Measurements from ENCODE around the gene LHFPL2. TPM values are rescaled to one million over a fixed set of nuclear protein-coding genes. Genes with fewer than 3 reads are reported as not detected.
"Not testable (repeated sequence)": the region's sequence is repeated elsewhere in the genome, so short reads cannot be mapped to it uniquely, and the experiment has no call there.

The LHFPL2 gene, protein sequence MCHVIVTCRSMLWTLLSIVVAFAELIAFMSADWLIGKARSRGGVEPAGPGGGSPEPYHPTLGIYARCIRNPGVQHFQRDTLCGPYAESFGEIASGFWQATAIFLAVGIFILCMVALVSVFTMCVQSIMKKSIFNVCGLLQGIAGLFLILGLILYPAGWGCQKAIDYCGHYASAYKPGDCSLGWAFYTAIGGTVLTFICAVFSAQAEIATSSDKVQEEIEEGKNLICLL
- total RNA-seq: 146 TPM
- 19.2 TPM for polyA plus RNA-seq

DNA sequence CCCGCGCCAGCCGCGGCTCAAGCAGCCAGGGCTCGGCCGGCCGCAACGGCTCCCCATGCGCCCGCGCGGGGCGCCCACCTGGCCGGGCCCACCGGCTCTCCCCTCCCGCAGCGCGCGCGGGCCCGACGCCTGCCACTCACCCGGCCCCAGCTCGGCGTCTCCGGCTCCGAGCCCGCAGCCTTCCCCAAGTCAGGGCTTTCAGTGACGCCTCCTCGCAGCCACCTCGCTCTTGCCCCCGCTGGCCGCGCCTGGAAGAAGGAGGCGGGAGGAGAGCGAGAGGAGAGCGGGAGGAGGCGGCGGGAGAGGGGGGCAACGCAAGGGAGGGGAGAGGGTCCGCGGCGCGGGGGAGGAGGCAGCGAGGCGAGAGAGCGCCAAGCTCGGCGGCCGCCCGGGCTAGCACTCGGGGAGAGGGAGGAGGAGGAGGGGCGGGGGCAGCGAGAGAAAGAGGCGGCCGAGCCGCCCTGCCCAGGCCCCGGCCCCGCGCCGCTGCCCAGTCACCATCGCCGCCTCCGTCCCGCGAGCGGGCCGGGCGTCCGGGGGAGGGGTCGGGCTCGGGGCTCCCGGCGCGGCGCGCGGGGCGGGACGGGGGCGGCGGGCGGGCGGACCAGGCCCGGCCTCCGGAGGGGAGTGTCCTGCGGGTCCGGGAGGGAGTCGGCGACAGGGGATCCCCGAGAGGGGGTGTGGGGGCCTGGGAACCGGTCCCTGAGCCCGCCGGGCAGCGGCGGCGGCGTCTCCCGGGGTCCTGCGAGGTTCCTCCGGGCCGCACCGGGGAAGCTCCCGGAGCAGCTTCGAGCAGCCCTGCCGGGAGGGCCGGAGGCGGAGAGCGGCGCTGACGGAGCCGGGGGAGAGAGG is at the start of gene LHFPL2:
Gene LHFPL2, minus strand, starts transcription at position 414 of the 852 bp plus-strand sequence. CDS start 138,559 bp downstream, outside the sequence.
- DNase-seq (ENCODE audit: extremely low spot score): no peak
- Histone ChIP-seq H3K4me1 (ENCODE audit: insufficient read depth) (no peaks in the 10 kb centered on the region), H3K36me3 (ENCODE audit: insufficient read depth) (no peaks in the 10 kb centered on the region), H3K4me3 (ENCODE audit: low read depth, low read length) (peak within 1 kb of the TSS; percentile 95), H3K27ac (ENCODE audit: low read depth) (peak within 1 kb of the TSS; percentile 96)
- under 1% methylated on average over 98 of the region's 112 CpGs for WGBS

DNA sequence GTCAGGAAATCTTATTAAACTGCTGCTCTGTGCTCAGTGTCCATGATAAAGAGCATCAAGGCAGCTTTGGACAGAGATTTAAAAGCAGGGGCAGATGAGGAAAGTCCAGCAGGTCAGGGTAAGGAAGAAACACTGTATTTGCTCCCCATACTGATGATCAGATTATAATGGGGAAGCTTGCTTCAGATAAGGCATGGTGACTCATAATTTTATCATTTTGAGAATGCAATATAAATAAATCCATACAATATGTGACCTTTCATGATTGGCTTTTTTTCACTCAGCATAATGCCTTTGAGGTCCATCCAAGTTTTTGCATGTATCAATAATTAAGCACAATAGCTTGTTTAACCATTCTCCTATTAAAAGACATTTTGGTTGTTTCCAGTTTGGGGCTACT is 48.1 kb upstream of the LHFPL2 start:
- Histone ChIP-seq H3K4me1 (ENCODE audit: insufficient read depth) (no peaks in the 10 kb centered on the region), H3K27ac (ENCODE audit: low read depth) (no peak overlapping the region), H3K4me3 (ENCODE audit: low read depth, low read length) (no peak overlapping the region), H3K36me3 (ENCODE audit: insufficient read depth) (no peaks in the 10 kb centered on the region)
- DNase-seq (ENCODE audit: extremely low spot score): no peak

DNA sequence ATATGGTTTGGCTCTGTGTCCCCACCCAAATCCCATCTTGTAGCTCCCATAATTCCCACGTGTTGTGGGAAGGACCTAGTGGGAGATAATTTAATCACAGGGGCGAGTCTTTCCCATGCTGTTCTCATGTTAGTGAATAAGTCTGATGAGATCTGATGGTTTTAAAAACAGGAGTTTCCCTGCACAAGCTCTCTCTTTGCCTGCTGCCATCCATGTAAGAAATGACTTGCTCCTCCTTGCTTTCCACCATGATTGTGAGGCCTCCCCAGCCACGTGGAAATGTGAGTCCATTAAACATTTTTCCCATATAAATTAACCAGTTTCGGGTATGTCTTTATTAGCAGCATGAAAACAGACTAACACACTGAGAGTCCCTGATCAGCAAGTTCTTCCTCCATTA is 47.5 kb upstream of the LHFPL2 start:
- not testable (repeated sequence) for H3K36me3 ChIP-seq (ENCODE audit: insufficient read depth); DNase-seq (ENCODE audit: extremely low spot score); H3K4me3 ChIP-seq (ENCODE audit: low read depth, low read length); H3K4me1 ChIP-seq (ENCODE audit: insufficient read depth); H3K27ac ChIP-seq (ENCODE audit: low read depth)
- 83% methylated on average over 4 of the region's 4 CpGs for WGBS

DNA sequence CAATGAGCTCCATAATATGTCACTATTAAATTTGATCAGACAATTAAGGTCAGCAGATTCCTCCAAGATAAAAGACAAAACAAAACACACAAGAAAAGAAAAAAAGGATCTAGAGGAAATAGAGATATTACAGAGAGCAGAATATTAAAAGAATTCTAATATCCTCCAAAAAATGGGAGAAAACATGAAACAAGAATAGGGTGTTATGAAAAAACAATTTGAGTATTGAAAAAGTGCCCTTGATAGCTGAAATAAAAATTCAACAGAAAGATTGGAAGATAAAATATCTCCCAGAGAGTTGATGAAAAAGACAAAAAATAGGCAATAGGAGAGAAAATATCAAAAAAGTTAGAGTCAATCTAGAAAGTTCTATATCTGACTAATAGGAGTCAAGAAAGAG is 44.8 kb upstream of the LHFPL2 start:
- no peak for DNase-seq (ENCODE audit: extremely low spot score)
- Histone ChIP-seq H3K36me3 (ENCODE audit: insufficient read depth) (no peaks in the 10 kb centered on the region), H3K27ac (ENCODE audit: low read depth) (no peak overlapping the region), H3K4me3 (ENCODE audit: low read depth, low read length) (no peak overlapping the region), H3K4me1 (ENCODE audit: insufficient read depth) (no peaks in the 10 kb centered on the region)

DNA sequence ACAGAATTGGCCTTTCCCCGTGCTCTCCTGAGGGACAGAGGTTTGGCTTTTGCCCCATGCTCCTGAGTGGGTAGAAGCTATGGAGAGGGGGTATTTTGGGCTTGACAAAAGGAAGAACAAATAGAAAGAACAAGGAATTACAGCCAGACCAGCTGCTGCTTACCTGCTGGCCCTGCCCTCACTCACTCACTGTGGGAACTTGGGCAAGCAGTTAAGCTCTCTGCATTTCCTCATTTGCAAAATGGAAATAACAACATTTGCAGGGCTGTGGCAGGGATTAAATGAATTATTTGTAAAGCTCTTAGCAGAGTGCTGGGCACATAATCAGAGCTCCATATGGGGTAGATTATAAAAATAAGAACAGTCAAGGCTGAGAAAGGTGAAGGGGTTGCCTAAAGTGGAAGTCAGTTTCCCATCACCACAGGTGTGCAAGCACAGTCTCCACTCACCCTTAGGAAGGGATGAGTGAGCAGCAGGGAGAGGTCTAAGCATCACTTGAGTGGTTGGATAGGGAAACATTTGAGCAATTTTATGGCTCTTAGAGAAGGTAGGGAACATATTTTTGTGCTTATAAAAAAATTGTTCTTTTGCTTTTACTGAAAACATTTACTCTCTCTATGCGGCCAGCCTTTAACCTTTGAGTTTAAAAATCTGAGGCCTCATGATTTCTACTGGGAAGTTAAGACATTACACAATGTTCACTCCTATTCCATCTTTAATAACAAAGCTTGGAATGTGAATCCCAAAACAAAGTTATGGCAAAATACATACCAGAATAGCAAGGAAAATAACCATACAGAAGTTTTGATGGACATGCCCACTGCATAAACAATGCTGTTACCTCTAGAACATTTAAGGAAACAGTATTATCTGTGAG is 42.8 kb upstream of the LHFPL2 start:
- Histone ChIP-seq H3K36me3 (ENCODE audit: insufficient read depth) (no peaks in the 10 kb centered on the region), H3K4me1 (ENCODE audit: insufficient read depth) (no peaks in the 10 kb centered on the region), H3K4me3 (ENCODE audit: low read depth, low read length) (no peak overlapping the region), H3K27ac (ENCODE audit: low read depth) (no peak overlapping the region)
- 83% methylated on average over 2 of the region's 2 CpGs for WGBS
- DNase-seq (ENCODE audit: extremely low spot score): no peak

DNA sequence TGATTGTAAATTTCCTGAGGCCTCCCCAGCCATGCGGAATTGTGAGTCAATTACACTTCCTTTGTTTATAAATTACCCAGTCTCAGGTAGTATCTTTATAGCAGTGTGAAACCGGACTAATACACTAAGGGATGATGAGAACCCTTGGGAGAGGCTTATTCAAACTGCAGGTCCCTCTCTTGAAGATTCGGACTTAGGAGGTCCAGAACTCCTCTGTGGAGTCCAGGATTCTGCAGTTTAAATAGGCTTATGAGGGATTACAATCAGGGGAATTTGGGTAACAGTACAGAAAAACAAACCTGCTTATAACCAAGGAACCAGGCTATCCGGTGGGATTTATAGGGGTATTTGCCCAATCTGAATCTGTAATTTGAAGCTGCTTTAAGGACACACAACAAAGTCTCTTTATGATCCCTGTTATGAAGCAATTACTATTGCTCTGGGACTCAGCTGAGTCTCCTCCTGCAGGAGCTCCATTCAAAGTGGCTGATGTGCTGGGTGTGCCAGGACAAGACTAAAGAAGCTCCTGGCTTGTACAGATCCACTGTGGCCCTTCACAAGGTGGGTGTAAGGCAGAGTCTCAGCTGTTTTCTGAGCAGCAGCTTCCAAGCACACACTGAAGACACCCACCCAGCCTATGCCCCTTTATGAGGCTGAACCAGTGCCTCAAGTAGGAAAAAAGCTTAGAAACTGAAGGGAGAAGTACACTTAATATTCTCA is 41.8 kb upstream of the LHFPL2 start:
- H3K4me3 ChIP-seq (ENCODE audit: low read depth, low read length): no peak overlapping the region
- H3K4me1 ChIP-seq (ENCODE audit: insufficient read depth): no peaks in the 10 kb centered on the region
- DNase-seq (ENCODE audit: extremely low spot score): no peak
- H3K27ac ChIP-seq (ENCODE audit: low read depth): no peak overlapping the region
- H3K36me3 ChIP-seq (ENCODE audit: insufficient read depth): no peaks in the 10 kb centered on the region
- 59% methylated on average over 4 of the region's 4 CpGs for WGBS

DNA sequence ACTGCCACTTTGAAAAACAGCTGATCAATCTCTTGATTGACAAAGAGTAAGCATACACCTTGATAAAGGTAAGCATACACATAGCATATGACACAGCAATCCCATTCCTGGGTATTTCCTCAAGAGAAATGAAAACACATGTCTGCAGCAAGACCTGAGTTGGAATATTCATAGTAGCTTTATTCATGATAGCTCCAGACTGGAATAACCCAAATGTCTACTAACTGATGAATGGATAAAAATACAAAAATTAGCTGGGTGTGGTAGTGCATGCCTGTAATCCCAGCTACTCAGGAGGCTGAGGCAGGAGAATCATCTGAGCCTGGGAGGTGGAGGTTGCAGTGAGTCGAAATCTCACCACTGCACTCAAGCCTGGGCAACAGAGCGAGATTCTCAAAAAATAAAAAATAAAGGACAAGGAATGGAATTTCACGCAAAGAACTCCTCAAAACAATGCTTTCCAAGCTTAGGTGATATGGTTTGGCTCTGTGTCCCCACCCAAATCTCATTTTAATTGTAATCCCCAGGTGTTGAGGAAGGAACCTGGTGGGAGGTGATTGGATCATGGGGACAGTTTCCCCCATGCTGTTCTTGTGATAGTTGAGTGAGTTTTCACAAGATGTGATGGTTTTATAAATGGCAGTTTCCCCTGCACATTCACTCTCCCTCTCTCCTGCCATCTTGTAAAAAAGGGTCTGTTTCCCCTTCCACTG is 41.1 kb upstream of the LHFPL2 start:
- no peak for DNase-seq (ENCODE audit: extremely low spot score)
- WGBS: 99% methylated on average over 3 of the region's 3 CpGs
- Histone ChIP-seq H3K36me3 (ENCODE audit: insufficient read depth) (no peaks in the 10 kb centered on the region), H3K4me1 (ENCODE audit: insufficient read depth) (no peaks in the 10 kb centered on the region), H3K27ac (ENCODE audit: low read depth) (no peak overlapping the region), H3K4me3 (ENCODE audit: low read depth, low read length) (no peak overlapping the region)

DNA sequence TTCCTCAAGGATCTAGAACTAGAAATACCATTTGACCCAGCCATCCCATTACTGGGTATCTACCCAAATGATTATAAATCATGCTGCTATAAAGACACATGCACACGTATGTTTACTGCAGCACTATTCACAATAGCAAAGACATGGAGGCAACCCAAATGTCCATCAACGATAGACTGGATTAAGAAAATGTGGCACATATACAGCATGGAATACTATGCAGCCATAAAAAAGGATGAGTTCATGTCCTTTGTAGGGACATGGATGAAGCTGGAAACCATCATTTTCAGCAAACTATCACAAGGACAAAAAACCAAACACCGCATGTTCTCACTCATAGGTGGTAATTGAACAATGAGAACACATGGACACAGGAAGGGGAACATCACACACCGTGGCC is 38.9 kb upstream of the LHFPL2 start:
- H3K36me3 ChIP-seq (ENCODE audit: insufficient read depth); DNase-seq (ENCODE audit: extremely low spot score); H3K27ac ChIP-seq (ENCODE audit: low read depth); H3K4me3 ChIP-seq (ENCODE audit: low read depth, low read length); H3K4me1 ChIP-seq (ENCODE audit: insufficient read depth): not testable (repeated sequence)
- 98% methylated on average over 4 of the region's 4 CpGs for WGBS

DNA sequence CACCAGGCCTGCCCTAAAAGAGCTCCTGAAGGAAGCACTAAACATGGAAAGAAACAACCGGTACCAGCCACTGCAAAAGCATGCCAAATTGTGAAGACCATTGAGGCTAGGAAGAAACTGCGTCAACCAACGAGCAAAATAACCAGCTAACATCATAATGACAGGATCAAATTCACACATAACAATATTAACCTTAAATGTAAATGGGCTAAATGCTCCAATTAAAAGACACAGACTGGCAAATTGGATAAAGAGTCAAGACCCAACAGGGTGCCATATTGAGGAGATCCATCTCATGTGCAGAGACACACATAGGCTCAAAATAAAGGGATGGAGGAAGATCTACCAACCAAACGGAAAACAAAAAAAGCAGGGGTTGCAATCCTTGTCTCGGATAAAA is 35.3 kb upstream of the LHFPL2 start:
- H3K4me3 ChIP-seq (ENCODE audit: low read depth, low read length); DNase-seq (ENCODE audit: extremely low spot score); H3K4me1 ChIP-seq (ENCODE audit: insufficient read depth); H3K27ac ChIP-seq (ENCODE audit: low read depth); H3K36me3 ChIP-seq (ENCODE audit: insufficient read depth): not testable (repeated sequence)
- WGBS: 97% methylated on average over 5 of the region's 5 CpGs

DNA sequence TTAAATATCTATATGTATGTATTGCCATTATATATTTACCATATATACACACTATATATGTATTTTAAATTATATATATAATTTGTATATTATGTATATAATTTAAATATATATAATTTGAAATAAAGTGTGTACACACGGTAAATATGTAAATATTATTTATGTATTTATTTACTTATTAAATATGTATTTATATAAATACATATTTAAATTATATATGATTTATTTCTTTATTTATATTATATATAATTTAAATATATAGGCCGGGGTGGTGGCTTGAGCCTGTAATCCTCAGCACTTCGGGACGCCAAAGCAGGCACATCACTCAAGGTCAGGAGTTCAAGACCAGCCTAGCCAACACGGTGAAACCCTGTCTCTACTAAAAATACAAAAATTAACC is 31.3 kb upstream of the LHFPL2 start:
- DNase-seq (ENCODE audit: extremely low spot score): no peak
- Histone ChIP-seq H3K36me3 (ENCODE audit: insufficient read depth) (no peaks in the 10 kb centered on the region), H3K27ac (ENCODE audit: low read depth) (no peak overlapping the region), H3K4me1 (ENCODE audit: insufficient read depth) (peaks cover 4% of the 10 kb centered on the region), H3K4me3 (ENCODE audit: low read depth, low read length) (no peak overlapping the region)
- WGBS: 93% methylated on average over 5 of the region's 5 CpGs

DNA sequence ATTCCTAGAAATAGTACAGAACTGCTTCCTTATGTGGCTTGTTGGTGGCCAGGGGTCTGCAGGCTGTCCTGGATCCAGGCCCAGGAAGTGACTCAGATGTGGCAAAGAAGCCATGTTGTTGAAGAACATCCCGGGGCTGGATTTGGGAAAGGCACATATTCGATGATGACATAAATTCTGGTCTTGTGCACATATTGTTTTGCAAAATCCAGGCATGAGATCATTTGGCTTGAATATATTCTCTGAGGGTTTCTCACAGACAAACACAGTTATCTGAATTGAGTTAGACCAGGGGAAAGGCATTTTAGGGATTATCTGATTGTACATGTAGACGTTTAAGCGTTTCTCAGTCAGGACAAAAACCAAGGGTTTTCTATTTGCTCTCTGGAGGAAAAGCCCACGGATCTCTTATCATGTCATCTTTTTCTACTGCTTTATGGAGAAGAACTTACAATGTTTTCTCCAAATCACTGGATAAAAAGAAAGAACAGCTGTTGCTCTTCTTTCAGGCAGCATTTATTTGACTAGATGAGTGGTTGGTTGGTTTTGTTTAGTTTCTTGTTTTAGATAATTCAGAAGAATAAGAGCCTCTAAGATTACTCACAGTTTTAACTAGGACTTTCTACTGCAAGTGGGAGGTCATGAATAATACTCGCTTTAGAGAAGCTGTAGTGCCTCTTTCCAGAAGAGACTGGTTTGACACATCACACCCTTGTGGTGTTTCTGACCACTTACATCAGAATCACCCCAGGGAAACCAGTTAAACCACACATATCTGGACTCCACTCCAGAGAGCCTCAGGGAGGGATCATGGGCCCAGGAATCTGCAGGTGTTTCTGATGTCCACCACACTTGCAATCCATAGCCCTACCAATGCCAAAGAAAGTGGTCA is 29.5 kb upstream of the LHFPL2 start:
- Histone ChIP-seq H3K27ac (ENCODE audit: low read depth) (peak overlapping the region; percentile 74), H3K4me3 (ENCODE audit: low read depth, low read length) (no peak overlapping the region), H3K36me3 (ENCODE audit: insufficient read depth) (no peaks in the 10 kb centered on the region), H3K4me1 (ENCODE audit: insufficient read depth) (peaks cover 4% of the 10 kb centered on the region)
- WGBS: 16% methylated on average over 6 of the region's 6 CpGs
- DNase-seq (ENCODE audit: extremely low spot score): peak; percentile 87

Data from urinary bladder (tissue), 4 donors.